GM23338 (cell line): Measurements from ENCODE around the gene TCHH. TPM values are rescaled to one million over a fixed set of nuclear protein-coding genes. Genes with fewer than 3 reads are reported as not detected.

Experiments
- ATAC-seq: fragments of 200-7000 bp; cut with Tn5 transposase; 3 replicates; pipeline ENCODE4 v1.9.1; 2020
- DNase-seq: peaks from one replicate; pipeline ENCODE4 v3.0.0-alpha.2; 2015; ENCODE audit warnings: low spot score
- H2AFZ ChIP-seq: fragments of 200-600 bp; sonication (generic); 2 replicates; pipeline ENCODE4 v1.8.0; 2016; ENCODE audit warnings: antibody characterized with exemption, mild to moderate bottlenecking, moderate library complexity
- H3F3A ChIP-seq: fragments of 200-600 bp; sonication (generic); replicated peaks from 2 replicates; pipeline ENCODE4 v1.8.0; 2017; ENCODE audit warnings: antibody characterized with exemption, mixed run types, low read depth
- H3K27ac ChIP-seq: fragments of 200-600 bp; sonication (generic); 2 replicates; pipeline ENCODE4 v1.6.1; 2016; ENCODE audit warnings: low read depth
- H3K27me3 ChIP-seq: fragments of 200-600 bp; sonication (generic); 2 replicates; pipeline ENCODE4 v1.8.0; 2016; ENCODE audit warnings: mild to moderate bottlenecking, mixed run types, moderate library complexity; ENCODE audit not compliant: insufficient read depth
- H3K36me3 ChIP-seq: fragments of 200-600 bp; sonication (generic); 2 replicates; pipeline ENCODE4 v1.8.0; 2016; ENCODE audit warnings: mild to moderate bottlenecking; ENCODE audit not compliant: insufficient read depth
- H3K4me1 ChIP-seq: fragments of 200-600 bp; sonication (generic); 2 replicates; pipeline ENCODE4 v1.8.0; 2016; ENCODE audit warnings: mild to moderate bottlenecking, moderate library complexity; ENCODE audit not compliant: insufficient read depth
- H3K4me2 ChIP-seq: fragments of 200-600 bp; sonication (generic); 2 replicates; pipeline ENCODE4 v1.7.1; 2017; ENCODE audit warnings: mixed run types
- H3K4me3 ChIP-seq: fragments of 200-600 bp; sonication (generic); 2 replicates; pipeline ENCODE4 v1.6.1; 2016; ENCODE audit warnings: mixed run types
- H3K79me2 ChIP-seq: fragments of 200-600 bp; sonication (generic); replicated peaks from 2 replicates; pipeline ENCODE4 v1.8.0; 2017; ENCODE audit warnings: mild to moderate bottlenecking; ENCODE audit not compliant: insufficient read depth
- H3K9me2 ChIP-seq: fragments of 200-600 bp; sonication (generic); 2 replicates; pipeline ENCODE4 v1.8.0; 2017; ENCODE audit not compliant: insufficient read depth
- H4K20me1 ChIP-seq: fragments of 200-600 bp; sonication (generic); replicated peaks from 2 replicates; pipeline ENCODE4 v1.8.0; 2017; ENCODE audit warnings: mild to moderate bottlenecking; ENCODE audit not compliant: insufficient read depth
- H3K27ac Mint-ChIP-seq: 2 replicates; pipeline ENCODE4 v1.8.0; 2020; ENCODE audit warnings: inconsistent platforms, mild to moderate bottlenecking, moderate library complexity, mixed read lengths
- H3K27me3 Mint-ChIP-seq: 3 replicates; pipeline ENCODE4 v1.8.0; 2022; ENCODE audit warnings: low read depth, mild to moderate bottlenecking, moderate library complexity, mixed read lengths, inconsistent platforms; ENCODE audit not compliant: insufficient read depth, poor library complexity
- H3K36me3 Mint-ChIP-seq: 3 replicates; pipeline ENCODE4 v1.8.0; 2021; ENCODE audit warnings: low read depth, mild to moderate bottlenecking, inconsistent platforms, moderate library complexity, mixed read lengths
- H3K4me1 Mint-ChIP-seq: 3 replicates; pipeline ENCODE4 v1.8.0; 2020; ENCODE audit warnings: mild to moderate bottlenecking, inconsistent platforms, mixed read lengths
- H3K4me3 Mint-ChIP-seq: 3 replicates; pipeline ENCODE4 v1.8.0; 2021; ENCODE audit warnings: moderate library complexity, mild to moderate bottlenecking, inconsistent platforms, mixed read lengths
- H3K9me3 Mint-ChIP-seq: 3 replicates; pipeline ENCODE4 v1.8.0; 2020; ENCODE audit warnings: moderate library complexity, mild to moderate bottlenecking, inconsistent platforms, mixed read lengths
- CREB1 ChIP-seq: fragments of 250-450 bp; sonication (Bioruptor Pico); IDR thresholded peaks from 2 replicates; pipeline ENCODE4 v1.5.0; 2020; ENCODE audit warnings: low read depth, mild to moderate bottlenecking, moderate library complexity
- EZH2 ChIP-seq: fragments of 200-600 bp; sonication (generic); IDR thresholded peaks from one replicate; pipeline ENCODE4 v1.8.0; 2017; ENCODE audit warnings: antibody characterized with exemption, mild to moderate bottlenecking, low read depth; ENCODE audit not compliant: unreplicated experiment
- EZH2phosphoT487 ChIP-seq: fragments of 200-600 bp; sonication (generic); IDR thresholded peaks from one replicate; pipeline ENCODE4 v1.8.1; 2018; ENCODE audit warnings: antibody characterized with exemption; ENCODE audit not compliant: unreplicated experiment
- JUNB ChIP-seq: IDR thresholded peaks from one replicate; pipeline ENCODE4 v1.6.1; 2016; ENCODE audit warnings: antibody characterized with exemption; ENCODE audit not compliant: unreplicated experiment
- NANOG ChIP-seq: IDR thresholded peaks from 2 replicates; pipeline ENCODE4 v1.6.1; 2016; ENCODE audit warnings: antibody characterized with exemption, borderline replicate concordance
- POLR2AphosphoS5 ChIP-seq: IDR thresholded peaks from 2 replicates; pipeline ENCODE4 v1.6.1; 2016; ENCODE audit warnings: antibody characterized with exemption, low read depth
- STAT1 ChIP-seq: IDR thresholded peaks from one replicate; pipeline ENCODE4 v1.6.1; 2016; ENCODE audit warnings: antibody characterized with exemption; ENCODE audit not compliant: unreplicated experiment
- ZNF114 ChIP-seq: fragments of 250-450 bp; sonication (Bioruptor Pico); IDR thresholded peaks from 2 replicates; pipeline ENCODE4 v1.5.0; 2020; ENCODE audit warnings: mild to moderate bottlenecking, moderate library complexity
- ZNF331 ChIP-seq: fragments of 250-450 bp; sonication (Bioruptor Pico); IDR thresholded peaks from 2 replicates; pipeline ENCODE4 v1.5.0; 2020; ENCODE audit warnings: low read depth, mild to moderate bottlenecking, moderate library complexity
- polyA plus RNA-seq: library from polyadenylated mRNA; unstranded; fragments of >200 nt; fragmentation: Nextera tagmentation; extraction: Ambion mirVana; gene quantifications from 2 replicates; pipeline ENCODE4 v1.2.1, GENCODE V29; 2016
- total RNA-seq: library from RNA; depleted of rRNA; stranded (reverse); fragments of >200 nt; shearing (Covaris generic); gene quantifications from 2 replicates; pipeline ENCODE4 v1.2.3, GENCODE V29; 2014
- TF ChIP-seq, protein P1 (sequence below), 2 experiments: fragments of 200-600 bp in 1 of 2; sonication (generic) in 1 of 2; conservative IDR thresholded peaks; 2 replicates each; pipeline versions ENCODE4 v1.5.1 to v1.6.1; 2016 to 2017; ENCODE audit warnings: antibody characterized with exemption in 2 of 2, low read depth in 2 of 2, mild to moderate bottlenecking in 2 of 2, moderate library complexity in 1 of 2
- TF ChIP-seq, protein P2 (sequence below): IDR thresholded peaks from 2 replicates; pipeline ENCODE4 v1.6.1; 2016; ENCODE audit warnings: antibody characterized with exemption
- TF ChIP-seq, protein P3 (sequence below): IDR thresholded peaks from one replicate; pipeline ENCODE4 v1.6.1; 2018; ENCODE audit warnings: antibody characterized with exemption; ENCODE audit not compliant: unreplicated experiment
- TF ChIP-seq, protein P4 (sequence below): fragments of 250-450 bp; sonication (Bioruptor Pico); IDR thresholded peaks from 2 replicates; pipeline ENCODE4 v1.5.0; 2020; ENCODE audit warnings: mild to moderate bottlenecking, moderate library complexity

TCHH gene
- total and polyA plus RNA-seq, 2 experiments from 2014 or later, result 0.38 to 0.42 TPM

DNA sequence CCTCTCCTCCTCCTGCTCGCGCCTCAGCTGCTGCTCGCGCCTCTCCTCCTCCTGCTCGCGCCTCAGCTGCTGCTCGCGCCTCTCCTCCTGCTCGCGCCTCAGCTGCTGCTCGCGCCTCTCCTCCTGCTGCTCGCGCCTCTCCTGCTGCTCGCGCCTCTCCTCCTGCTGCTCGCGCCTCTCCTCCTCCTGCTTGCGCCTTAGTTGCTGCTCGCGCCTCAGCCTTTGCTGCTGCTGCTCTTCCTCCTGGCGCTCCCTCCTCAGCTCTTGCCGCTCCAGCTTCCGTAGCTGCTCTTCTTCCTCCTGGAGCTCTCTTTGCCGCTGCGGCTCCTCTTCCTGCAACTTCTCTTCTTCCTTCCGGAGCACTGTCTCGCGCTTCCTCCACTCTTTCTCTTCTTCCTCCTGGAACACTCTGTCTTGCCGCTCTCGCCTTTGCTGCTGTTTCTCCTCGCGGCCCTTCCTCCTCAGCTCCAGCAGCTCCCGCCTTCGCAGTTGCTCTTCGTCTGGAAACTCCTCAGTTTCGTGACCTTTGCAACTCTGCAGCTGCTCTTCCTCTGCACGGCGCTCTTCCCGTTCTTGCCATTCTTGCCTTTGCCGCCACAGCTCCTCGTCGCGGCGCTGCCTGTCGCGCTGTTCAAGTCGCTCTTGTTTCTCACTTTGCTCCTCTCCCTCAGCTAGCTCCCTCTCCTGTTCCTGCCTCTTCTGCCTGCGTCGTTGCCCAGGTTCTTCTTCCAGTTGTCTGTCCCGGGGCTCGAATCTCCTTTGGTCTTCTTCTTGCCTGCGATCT is 3.0 kb downstream of the TCHH start:
- H3K4me1 Mint-ChIP-seq, result peaks cover 5% of the 10 kb centered on the region; the same call in 2 of the 3 replicates
- no peak for TF ChIP-seq ZNF331
- no peak for TF ChIP-seq NANOG
- TF ChIP-seq, protein P1, sequence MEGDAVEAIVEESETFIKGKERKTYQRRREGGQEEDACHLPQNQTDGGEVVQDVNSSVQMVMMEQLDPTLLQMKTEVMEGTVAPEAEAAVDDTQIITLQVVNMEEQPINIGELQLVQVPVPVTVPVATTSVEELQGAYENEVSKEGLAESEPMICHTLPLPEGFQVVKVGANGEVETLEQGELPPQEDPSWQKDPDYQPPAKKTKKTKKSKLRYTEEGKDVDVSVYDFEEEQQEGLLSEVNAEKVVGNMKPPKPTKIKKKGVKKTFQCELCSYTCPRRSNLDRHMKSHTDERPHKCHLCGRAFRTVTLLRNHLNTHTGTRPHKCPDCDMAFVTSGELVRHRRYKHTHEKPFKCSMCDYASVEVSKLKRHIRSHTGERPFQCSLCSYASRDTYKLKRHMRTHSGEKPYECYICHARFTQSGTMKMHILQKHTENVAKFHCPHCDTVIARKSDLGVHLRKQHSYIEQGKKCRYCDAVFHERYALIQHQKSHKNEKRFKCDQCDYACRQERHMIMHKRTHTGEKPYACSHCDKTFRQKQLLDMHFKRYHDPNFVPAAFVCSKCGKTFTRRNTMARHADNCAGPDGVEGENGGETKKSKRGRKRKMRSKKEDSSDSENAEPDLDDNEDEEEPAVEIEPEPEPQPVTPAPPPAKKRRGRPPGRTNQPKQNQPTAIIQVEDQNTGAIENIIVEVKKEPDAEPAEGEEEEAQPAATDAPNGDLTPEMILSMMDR (conservative IDR thresholded peaks at IDR 0.05; ENCODE audit: low read depth in 2 of 2), result peak in 1 of 2 experiments; percentile 2; a peak in 2 of 4 replicates
- no peak for TF ChIP-seq POLR2AphosphoS5
- peak; percentile 97 for TF ChIP-seq EZH2
- no peak for TF ChIP-seq JUNB
- TF ChIP-seq, protein P2, sequence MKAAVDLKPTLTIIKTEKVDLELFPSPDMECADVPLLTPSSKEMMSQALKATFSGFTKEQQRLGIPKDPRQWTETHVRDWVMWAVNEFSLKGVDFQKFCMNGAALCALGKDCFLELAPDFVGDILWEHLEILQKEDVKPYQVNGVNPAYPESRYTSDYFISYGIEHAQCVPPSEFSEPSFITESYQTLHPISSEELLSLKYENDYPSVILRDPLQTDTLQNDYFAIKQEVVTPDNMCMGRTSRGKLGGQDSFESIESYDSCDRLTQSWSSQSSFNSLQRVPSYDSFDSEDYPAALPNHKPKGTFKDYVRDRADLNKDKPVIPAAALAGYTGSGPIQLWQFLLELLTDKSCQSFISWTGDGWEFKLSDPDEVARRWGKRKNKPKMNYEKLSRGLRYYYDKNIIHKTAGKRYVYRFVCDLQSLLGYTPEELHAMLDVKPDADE, result no peak
- TF ChIP-seq STAT1, result no peak
- no peak for TF ChIP-seq ZNF114 (CRISPR knock-in tag)
- TF ChIP-seq, protein P3, sequence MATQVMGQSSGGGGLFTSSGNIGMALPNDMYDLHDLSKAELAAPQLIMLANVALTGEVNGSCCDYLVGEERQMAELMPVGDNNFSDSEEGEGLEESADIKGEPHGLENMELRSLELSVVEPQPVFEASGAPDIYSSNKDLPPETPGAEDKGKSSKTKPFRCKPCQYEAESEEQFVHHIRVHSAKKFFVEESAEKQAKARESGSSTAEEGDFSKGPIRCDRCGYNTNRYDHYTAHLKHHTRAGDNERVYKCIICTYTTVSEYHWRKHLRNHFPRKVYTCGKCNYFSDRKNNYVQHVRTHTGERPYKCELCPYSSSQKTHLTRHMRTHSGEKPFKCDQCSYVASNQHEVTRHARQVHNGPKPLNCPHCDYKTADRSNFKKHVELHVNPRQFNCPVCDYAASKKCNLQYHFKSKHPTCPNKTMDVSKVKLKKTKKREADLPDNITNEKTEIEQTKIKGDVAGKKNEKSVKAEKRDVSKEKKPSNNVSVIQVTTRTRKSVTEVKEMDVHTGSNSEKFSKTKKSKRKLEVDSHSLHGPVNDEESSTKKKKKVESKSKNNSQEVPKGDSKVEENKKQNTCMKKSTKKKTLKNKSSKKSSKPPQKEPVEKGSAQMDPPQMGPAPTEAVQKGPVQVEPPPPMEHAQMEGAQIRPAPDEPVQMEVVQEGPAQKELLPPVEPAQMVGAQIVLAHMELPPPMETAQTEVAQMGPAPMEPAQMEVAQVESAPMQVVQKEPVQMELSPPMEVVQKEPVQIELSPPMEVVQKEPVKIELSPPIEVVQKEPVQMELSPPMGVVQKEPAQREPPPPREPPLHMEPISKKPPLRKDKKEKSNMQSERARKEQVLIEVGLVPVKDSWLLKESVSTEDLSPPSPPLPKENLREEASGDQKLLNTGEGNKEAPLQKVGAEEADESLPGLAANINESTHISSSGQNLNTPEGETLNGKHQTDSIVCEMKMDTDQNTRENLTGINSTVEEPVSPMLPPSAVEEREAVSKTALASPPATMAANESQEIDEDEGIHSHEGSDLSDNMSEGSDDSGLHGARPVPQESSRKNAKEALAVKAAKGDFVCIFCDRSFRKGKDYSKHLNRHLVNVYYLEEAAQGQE, result no peak
- TF ChIP-seq EZH2phosphoT487, result peak; percentile 89
- no peak for TF ChIP-seq CREB1 (CRISPR knock-in tag)
- TF ChIP-seq, protein P4, sequence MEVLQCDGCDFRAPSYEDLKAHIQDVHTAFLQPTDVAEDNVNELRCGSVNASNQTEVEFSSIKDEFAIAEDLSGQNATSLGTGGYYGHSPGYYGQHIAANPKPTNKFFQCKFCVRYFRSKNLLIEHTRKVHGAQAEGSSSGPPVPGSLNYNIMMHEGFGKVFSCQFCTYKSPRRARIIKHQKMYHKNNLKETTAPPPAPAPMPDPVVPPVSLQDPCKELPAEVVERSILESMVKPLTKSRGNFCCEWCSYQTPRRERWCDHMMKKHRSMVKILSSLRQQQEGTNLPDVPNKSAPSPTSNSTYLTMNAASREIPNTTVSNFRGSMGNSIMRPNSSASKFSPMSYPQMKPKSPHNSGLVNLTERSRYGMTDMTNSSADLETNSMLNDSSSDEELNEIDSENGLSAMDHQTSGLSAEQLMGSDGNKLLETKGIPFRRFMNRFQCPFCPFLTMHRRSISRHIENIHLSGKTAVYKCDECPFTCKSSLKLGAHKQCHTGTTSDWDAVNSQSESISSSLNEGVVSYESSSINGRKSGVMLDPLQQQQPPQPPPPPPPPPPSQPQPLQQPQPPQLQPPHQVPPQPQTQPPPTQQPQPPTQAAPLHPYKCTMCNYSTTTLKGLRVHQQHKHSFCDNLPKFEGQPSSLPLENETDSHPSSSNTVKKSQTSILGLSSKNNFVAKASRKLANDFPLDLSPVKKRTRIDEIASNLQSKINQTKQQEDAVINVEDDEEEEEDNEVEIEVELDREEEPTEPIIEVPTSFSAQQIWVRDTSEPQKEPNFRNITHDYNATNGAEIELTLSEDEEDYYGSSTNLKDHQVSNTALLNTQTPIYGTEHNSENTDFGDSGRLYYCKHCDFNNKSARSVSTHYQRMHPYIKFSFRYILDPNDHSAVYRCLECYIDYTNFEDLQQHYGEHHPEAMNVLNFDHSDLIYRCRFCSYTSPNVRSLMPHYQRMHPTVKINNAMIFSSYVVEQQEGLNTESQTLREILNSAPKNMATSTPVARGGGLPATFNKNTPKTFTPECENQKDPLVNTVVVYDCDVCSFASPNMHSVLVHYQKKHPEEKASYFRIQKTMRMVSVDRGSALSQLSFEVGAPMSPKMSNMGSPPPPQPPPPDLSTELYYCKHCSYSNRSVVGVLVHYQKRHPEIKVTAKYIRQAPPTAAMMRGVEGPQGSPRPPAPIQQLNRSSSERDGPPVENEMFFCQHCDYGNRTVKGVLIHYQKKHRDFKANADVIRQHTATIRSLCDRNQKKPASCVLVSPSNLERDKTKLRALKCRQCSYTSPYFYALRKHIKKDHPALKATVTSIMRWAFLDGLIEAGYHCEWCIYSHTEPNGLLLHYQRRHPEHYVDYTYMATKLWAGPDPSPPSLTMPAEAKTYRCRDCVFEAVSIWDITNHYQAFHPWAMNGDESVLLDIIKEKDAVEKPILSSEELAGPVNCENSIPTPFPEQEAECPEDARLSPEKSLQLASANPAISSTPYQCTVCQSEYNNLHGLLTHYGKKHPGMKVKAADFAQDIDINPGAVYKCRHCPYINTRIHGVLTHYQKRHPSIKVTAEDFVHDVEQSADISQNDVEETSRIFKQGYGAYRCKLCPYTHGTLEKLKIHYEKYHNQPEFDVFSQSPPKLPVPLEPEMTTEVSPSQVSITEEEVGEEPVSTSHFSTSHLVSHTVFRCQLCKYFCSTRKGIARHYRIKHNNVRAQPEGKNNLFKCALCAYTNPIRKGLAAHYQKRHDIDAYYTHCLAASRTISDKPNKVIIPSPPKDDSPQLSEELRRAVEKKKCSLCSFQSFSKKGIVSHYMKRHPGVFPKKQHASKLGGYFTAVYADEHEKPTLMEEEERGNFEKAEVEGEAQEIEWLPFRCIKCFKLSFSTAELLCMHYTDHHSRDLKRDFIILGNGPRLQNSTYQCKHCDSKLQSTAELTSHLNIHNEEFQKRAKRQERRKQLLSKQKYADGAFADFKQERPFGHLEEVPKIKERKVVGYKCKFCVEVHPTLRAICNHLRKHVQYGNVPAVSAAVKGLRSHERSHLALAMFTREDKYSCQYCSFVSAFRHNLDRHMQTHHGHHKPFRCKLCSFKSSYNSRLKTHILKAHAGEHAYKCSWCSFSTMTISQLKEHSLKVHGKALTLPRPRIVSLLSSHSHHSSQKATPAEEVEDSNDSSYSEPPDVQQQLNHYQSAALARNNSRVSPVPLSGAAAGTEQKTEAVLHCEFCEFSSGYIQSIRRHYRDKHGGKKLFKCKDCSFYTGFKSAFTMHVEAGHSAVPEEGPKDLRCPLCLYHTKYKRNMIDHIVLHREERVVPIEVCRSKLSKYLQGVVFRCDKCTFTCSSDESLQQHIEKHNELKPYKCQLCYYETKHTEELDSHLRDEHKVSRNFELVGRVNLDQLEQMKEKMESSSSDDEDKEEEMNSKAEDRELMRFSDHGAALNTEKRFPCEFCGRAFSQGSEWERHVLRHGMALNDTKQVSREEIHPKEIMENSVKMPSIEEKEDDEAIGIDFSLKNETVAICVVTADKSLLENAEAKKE (CRISPR knock-in tag), result no peak
- H3K27me3 ChIP-seq, result peaks cover 100% of the 10 kb centered on the region
- H3K9me3 Mint-ChIP-seq, result no peaks in the 10 kb centered on the region; the same call in 2 of the 3 replicates
- no peaks in the 10 kb centered on the region for H3K27me3 Mint-ChIP-seq
- no peak overlapping the region for H3K27ac Mint-ChIP-seq
- peak overlapping the region; percentile 88 for H3K4me2 ChIP-seq
- no peaks in the 10 kb centered on the region for H3K36me3 ChIP-seq
- peak; percentile 3; the same call in 2 of the 3 replicates for ATAC-seq
- DNase-seq, result peak; percentile 58
- H3K4me3 ChIP-seq, result peak overlapping the region; percentile 59
- no peaks in the 10 kb centered on the region for H4K20me1 ChIP-seq
- H3K4me3 Mint-ChIP-seq, result no peak overlapping the region
- H3K79me2 ChIP-seq, result no peaks in the 10 kb centered on the region
- H2AFZ ChIP-seq, result peak overlapping the region; percentile 95
- H3K9me2 ChIP-seq, result no peaks in the 10 kb centered on the region
- H3K36me3 Mint-ChIP-seq, result peaks cover 4% of the 10 kb centered on the region; the same call in 1 of the 3 replicates
- H3K4me1 ChIP-seq, result peaks cover 16% of the 10 kb centered on the region
- H3K27ac ChIP-seq, result no peak overlapping the region
- H3F3A ChIP-seq, result peaks cover 49% of the 10 kb centered on the region
